Muscle layer of duodenum (tissue), 2 donors: ENCODE data around the gene FARS2.
"Not testable (repeated sequence)": the region's sequence is repeated elsewhere in the genome, so short reads cannot be mapped to it uniquely, and the experiment has no call there.

Experiments
- H3K27ac ChIP-seq: one replicate; pipeline ENCODE4 v1.7.0; 2013; ENCODE audit warnings: mild to moderate bottlenecking, low read length
- H3K27me3 ChIP-seq: one replicate; pipeline ENCODE4 v1.7.0; 2013; ENCODE audit warnings: low read depth, mild to moderate bottlenecking, control low read depth, low read length
- H3K36me3 ChIP-seq, 2 donors: one replicate each; pipeline ENCODE4 v1.7.0; 2013; ENCODE audit warnings: low read length in 2 of 2, control low read depth in 1 of 2, mild to moderate bottlenecking in 1 of 2; ENCODE audit not compliant: insufficient read depth in 2 of 2, control insufficient read depth in 1 of 2
- H3K4me1 ChIP-seq, 2 donors: one replicate each; pipeline ENCODE4 v1.7.0; 2013; ENCODE audit warnings: low read length in 2 of 2, mild to moderate bottlenecking in 2 of 2, control low read depth in 1 of 2, moderate library complexity in 1 of 2; ENCODE audit not compliant: insufficient read depth in 2 of 2, control insufficient read depth in 1 of 2
- H3K4me3 ChIP-seq, 2 donors: one replicate each; pipeline ENCODE4 v1.7.0; 2013; ENCODE audit warnings: low read length in 2 of 2, low read depth in 1 of 2, mild to moderate bottlenecking in 1 of 2
- H3K9me3 ChIP-seq, 2 donors: one replicate each; pipeline ENCODE4 v1.7.0; 2013; ENCODE audit warnings: low read length in 2 of 2, control low read depth in 1 of 2, mild to moderate bottlenecking in 1 of 2; ENCODE audit not compliant: control insufficient read depth in 1 of 2
- donor health status: healthy.

FARS2 gene

GRCh38 chr6:5778317-5778857, 517.1 kb downstream of the FARS2 start:
- no peaks in the 10 kb centered on the region for H3K27me3 ChIP-seq
- H3K9me3 ChIP-seq, result no peaks in the 10 kb centered on the region
- no peaks in the 10 kb centered on the region for H3K4me1 ChIP-seq
- no peak overlapping the region for H3K27ac ChIP-seq
- no peak overlapping the region for H3K4me3 ChIP-seq
- peaks cover 0 to 20% of the 10 kb centered on the region in 2 donors for H3K36me3 ChIP-seq

GRCh38 chr6:5778906-5779305, 517.6 kb downstream of the FARS2 start:
- Histone ChIP-seq H3K4me1 (no peaks in the 10 kb centered on the region), H3K27me3 (no peaks in the 10 kb centered on the region), H3K36me3 (peaks cover 0 to 18% of the 10 kb centered on the region in 2 donors), H3K27ac (no peak overlapping the region), H3K4me3 (no peak overlapping the region), H3K9me3 (no peaks in the 10 kb centered on the region)

DNA sequence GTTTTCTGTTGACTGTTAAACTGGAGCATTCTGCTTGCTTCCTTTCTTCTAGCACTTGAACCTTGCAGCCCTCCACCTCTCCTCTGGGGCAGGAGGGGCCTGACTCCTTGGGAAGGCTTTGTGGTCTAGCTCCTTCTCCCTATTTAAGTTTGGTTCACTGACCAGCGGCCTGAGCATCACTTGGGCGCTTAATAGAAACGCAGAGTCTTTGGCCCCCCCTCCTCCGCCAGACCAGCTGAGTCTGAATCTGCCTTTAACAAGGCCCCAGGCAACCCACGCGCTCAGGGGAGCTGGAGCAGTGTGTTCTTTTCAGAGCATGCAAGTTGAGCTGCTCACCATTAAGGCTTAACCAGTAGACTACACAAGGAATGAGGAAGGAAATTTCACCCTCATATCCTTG, 519.7 kb downstream of the FARS2 start:
- Histone ChIP-seq H3K27me3 (no peaks in the 10 kb centered on the region), H3K4me3 (no peak overlapping the region), H3K4me1 (no peaks in the 10 kb centered on the region), H3K9me3 (no peaks in the 10 kb centered on the region), H3K36me3 (no peaks in the 10 kb centered on the region), H3K27ac (no peak overlapping the region)

- Histone ChIP-seq H3K4me3 (no peak overlapping the region), H3K4me1 (no peaks in the 10 kb centered on the region), H3K27me3 (no peaks in the 10 kb centered on the region), H3K36me3 (no peaks in the 10 kb centered on the region), H3K27ac (no peak overlapping the region), H3K9me3 (no peaks in the 10 kb centered on the region)
These were observed 520.7 kb downstream of the FARS2 start for GRCh38 chr6:5781966-5782556.

GRCh38 chr6:5782783-5783547, 521.7 kb downstream of the FARS2 start:
- no peaks in the 10 kb centered on the region for H3K27me3 ChIP-seq
- no peaks in the 10 kb centered on the region for H3K36me3 ChIP-seq
- peak overlapping the region; percentile 67 for H3K27ac ChIP-seq
- H3K9me3 ChIP-seq, result no peaks in the 10 kb centered on the region
- H3K4me3 ChIP-seq, result no peak overlapping the region
- H3K4me1 ChIP-seq, result no peaks in the 10 kb centered on the region

- no peak overlapping the region for H3K4me3 ChIP-seq
- no peaks in the 10 kb centered on the region for H3K4me1 ChIP-seq
- H3K27ac ChIP-seq, result no peak overlapping the region
- no peaks in the 10 kb centered on the region for H3K9me3 ChIP-seq
- H3K36me3 ChIP-seq, result no peaks in the 10 kb centered on the region
- H3K27me3 ChIP-seq, result no peaks in the 10 kb centered on the region
These were observed 522.3 kb downstream of the FARS2 start for GRCh38 chr6:5783584-5784089.

DNA sequence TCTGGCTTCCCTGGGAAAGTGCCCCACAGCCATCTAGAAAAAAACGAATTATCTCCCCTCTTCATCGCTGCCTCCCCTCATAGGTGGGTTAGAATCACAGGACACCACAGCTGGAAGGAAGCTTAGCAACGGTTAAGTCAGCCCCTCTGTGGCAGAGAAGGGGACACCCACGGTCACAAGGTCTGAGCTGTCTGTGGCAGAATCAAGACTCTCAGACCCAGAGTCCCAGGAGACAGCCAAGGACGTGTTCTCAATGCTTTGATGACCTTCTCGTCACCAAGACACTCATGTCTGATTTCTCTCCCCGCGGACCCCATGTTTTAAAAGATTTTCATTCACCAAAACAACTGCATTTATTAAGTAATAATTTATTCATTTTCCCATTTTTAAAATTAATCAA, 523.9 kb downstream of the FARS2 start:
- no peaks in the 10 kb centered on the region for H3K9me3 ChIP-seq

DNA sequence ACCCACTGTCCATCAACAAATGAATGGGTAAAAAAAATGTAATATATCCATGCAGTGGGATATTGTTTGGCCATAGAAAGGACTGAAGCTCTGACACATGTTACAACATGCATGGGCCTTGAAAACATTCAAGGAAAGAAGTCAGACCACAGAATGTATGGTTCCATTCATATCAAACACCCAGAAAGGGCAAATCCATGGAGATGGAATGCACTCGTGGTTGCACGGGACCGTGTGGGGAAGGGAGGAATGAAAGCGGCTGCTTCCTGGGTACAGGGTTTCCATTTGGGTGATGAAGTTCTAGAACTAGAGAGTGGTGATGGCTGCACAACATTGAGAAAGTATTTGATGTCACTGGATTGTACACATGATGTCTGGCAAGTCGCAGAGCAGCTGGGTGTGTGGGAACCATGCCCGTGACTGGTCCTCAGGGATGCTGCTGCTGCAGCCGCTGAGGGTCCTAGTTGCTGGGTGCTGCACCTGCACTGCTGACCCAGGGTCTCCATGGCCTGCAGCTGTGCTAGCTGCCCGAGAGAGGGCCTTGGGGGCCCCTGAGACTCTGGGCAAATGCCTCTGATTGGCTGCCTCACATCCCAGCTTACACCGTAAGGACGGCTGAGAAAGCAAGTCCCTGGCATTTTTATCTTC, 525.1 kb downstream of the FARS2 start:
- H3K27me3 ChIP-seq, result no peaks in the 10 kb centered on the region
- no peaks in the 10 kb centered on the region for H3K9me3 ChIP-seq
- H3K4me1 ChIP-seq, result no peaks in the 10 kb centered on the region
- no peaks in the 10 kb centered on the region for H3K36me3 ChIP-seq
- H3K27ac ChIP-seq, result no peak overlapping the region
- H3K4me3 ChIP-seq, result no peak overlapping the region

More for the DNA sequence above, 523.9 kb downstream of the FARS2 start:
- Histone ChIP-seq H3K4me1 (no peaks in the 10 kb centered on the region), H3K27me3 (no peaks in the 10 kb centered on the region), H3K27ac (no peak overlapping the region), H3K36me3 (no peaks in the 10 kb centered on the region), H3K4me3 (no peak overlapping the region)

GRCh38 chr6:5786969-5787720, 525.8 kb downstream of the FARS2 start:
- no peak overlapping the region for H3K27ac ChIP-seq
- H3K4me3 ChIP-seq, result no peak overlapping the region
- H3K4me1 ChIP-seq, result no peaks in the 10 kb centered on the region
- no peaks in the 10 kb centered on the region for H3K27me3 ChIP-seq
- H3K36me3 ChIP-seq, result no peaks in the 10 kb centered on the region
- H3K9me3 ChIP-seq, result no peaks in the 10 kb centered on the region

DNA sequence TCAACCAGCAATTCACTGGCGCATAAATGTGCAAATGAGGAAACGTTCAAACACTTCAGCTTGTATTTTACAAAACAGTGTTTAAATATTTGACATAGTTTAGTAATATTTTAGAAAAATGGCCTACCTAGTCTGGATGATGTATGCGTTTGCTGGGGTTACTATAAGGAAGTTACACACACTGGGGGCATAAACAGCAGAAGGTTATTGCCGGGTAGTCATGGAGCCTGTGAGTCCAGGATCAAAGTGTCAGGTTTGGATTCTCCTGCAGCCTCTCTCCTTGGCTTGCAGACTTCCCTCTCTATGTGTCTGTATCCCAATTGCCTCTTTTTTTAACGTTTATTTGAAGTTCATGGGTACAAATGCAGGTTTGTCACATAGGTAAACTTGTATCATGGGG, 528.1 kb downstream of the FARS2 start:
- H3K4me1 ChIP-seq, H3K9me3 ChIP-seq, H3K27me3 ChIP-seq, H3K36me3 ChIP-seq, H3K27ac ChIP-seq, H3K4me3 ChIP-seq: not testable (repeated sequence)

- H3K9me3 ChIP-seq, H3K4me3 ChIP-seq, H3K36me3 ChIP-seq, H3K27me3 ChIP-seq, H3K4me1 ChIP-seq, H3K27ac ChIP-seq: not testable (repeated sequence)
These were observed 535.2 kb downstream of the FARS2 start for GRCh38 chr6:5796555-5796954.
